ENCODE data around the gene TMEM238L.
A peak's percentile ranks its signal among the peaks of the same experiment; 100 is the strongest.

Gene TMEM238L

GRCh38 chr17:10775740-10776356, 28.1 kb downstream of the TMEM238L start:
- DNase-seq, result no peak

DNA sequence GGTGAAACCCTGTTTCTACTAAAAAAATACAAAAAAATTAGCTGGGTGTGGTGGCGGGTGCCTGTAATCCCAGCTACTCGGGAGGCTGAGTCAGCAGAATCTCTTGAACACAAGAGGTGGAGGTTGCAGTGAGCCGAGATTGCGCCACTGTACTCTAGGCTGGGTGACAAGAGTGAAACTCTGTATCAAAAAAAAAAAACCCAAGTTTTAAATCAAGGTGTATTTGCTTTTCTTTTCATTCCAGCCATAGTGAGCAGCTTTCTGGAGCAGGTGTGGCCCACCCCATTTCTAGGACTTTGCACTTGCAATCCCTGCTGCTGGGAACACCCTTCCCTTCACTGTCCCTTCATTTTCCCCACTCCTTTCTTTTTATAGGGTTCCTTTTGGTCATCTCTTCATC, 28.8 kb downstream of the TMEM238L start:
- no peak for DNase-seq

DNA sequence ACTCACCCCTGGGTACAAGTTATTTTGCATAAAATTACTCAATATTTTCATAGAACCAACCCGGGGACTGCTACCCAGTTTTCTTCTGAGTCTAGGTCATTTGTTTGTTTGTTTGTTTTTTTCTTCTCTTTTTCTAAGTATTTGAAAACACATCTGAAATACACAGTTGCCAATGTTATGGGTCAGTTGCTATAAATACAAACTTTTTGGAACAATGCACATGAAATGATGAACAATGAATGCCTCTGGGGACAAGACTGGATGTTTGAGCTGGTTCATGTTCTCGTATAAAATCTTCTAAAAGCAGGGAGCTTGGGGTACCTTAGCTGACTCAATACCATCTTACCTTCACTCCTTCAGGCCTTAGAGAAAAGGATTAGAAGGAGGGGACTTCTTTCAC, 30.5 kb downstream of the TMEM238L start:
- DNase-seq, result no peak

DNA sequence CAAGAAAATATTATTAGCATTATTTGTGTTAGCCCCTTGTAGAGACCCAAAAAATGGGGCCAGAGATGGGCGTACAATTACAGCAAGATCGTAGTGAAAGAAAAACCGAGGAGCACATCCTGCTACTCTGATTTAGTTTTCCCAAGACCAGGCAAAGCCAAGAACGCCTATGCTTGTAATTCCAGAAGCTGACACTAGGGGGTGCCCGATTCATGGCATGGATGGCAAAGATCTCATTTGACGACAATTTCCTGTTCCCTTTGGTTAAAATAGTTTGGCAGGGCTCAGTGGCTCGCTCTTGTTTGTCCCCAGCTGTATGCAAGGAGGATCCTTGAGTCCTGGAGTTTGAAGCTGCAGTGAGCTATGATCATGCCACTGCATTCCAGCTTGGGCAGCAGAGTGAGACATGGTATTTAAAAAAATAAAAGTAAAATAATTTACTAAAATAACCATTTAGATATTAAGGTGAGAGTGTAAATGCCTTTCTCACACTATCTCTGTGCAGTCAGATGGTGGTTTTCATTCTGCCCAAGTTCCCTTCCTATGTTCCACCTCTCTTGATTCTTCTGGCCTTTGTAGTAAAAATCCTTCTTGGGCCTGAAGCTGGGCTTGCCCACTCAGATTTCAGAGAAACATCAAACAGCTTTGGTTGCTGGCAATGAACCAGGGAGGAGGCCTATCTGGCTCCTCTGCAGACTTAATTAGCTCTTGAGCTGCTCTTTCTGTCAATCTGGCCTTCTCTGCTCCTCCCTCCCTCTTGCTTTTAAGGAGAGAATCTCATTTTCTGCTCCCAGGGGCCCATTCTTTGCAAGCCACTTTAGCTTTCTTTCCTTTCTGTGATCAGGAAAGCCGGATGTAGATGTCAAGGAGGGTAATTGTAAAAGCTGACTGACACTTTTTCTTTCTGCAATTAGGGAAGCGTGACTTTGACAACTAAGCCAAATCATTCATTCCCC, 31.2 kb downstream of the TMEM238L start:
- peak in 3 of 56 donors; percentile 5 to 23 (median 8) for DNase-seq

GRCh38 chr17:10771148-10771547, 32.8 kb downstream of the TMEM238L start:
- no peak for DNase-seq

DNA sequence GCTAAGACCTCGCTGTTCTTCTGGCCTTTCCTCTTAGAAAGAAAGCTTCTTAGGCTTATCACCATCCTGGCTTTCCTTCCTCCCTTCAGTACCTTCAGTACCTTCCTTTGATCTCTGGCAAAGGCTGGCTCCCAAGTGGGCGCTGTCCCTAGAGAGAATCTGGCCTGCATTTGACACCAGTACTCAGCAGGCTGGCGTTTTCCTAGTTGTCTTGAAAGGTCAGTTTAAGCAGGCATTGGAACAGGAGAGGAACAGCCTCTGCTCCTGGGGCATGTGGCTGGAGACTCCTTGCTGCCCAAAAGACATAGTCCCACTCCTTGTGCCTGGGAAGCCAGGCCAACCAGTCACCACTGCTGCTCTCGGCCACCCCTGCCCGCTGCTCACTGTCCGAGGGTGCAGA, 34.1 kb downstream of the TMEM238L start:
- DNase-seq, result no peak

- DNase-seq, result peak in 7 of 56 donors; percentile 5 to 69 (median 28)
Measured at GRCh38 chr17:10768750-10769251, 35.1 kb downstream of the TMEM238L start.

DNA sequence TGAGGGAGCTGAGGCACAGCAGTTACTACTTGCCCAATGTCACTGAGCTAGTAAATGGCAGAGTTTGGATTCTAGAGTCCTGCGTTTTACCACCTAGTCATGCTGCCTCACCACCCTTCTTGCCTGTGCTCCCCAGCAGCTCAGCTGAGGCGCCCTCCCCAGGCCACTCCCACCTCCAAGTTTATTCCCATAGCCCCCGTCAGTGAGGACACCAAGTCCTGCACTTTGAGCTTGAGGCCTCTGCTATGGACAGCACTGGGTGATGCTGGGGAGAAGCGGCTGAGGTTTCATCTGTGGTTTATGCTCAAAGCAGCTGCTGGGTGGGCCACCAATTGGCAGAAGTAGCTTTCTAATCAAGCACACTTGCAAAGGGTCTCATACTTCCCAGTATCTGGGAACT, 36.7 kb downstream of the TMEM238L start:
- no peak for DNase-seq

GRCh38 chr17:10762037-10762436, 41.9 kb downstream of the TMEM238L start:
- no peak for DNase-seq

GRCh38 chr17:10761281-10761680, 42.6 kb downstream of the TMEM238L start:
- no peak for DNase-seq

DNA sequence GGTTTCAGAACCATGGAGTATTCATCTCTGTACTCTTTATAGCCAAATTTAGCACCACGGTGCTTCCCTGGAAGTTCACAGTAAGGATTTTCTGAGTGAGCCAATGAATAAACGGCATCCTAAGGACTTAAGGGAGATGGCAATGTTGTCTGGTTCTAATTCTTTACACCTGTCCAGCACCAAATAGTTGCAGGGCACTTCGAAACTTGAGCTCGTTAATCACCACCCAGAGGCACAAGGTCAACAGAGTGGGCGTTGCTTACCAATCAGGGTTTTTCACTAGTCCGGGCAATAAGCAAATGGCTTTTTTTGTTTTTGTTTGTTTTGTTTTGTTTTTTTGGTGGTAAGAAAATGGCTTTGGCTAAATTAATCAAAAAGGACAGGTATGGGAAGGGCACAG, 45.8 kb downstream of the TMEM238L start:
- no peak for DNase-seq

DNA sequence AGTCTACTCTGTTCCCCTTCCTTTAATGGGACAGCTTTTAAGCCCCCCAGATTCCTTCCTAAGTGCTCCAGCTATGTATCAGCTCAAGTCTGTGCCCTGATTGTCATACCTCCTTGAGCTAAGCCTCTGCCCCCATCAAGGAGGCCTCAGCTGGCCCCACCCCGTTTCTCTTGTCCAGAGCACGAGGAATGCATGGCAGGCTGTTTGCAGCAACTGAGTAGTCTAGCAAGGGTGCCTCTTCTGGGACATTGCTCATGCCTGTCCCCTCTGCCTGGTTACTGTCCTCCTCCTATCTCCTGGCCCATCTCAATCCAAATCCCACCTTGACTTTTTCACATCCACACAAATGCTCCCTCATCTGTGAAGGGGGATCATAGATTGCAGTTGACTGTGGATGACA, 46.3 kb downstream of the TMEM238L start:
- no peak for DNase-seq

- DNase-seq, result no peak
Measured at GRCh38 chr17:10757067-10757466, 46.8 kb downstream of the TMEM238L start.

DNA sequence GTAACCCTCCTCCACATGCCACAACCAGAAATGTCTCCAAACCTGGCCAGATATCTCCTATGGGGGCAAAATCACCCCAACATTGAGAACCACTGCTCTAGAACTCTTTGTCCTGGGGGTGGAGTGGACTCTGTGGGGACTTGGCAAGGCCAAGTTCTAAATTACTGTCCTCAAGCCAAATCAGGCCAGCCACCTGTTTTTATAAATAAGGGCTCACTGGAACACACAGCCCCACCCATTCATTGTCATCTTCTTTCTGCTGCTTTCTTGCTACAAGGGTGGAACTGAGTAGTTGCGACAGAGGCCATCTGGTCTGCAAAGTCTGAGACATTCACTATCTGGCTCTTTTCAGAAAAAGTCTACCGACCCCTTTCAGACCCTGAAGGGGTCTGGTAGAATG, 47.3 kb downstream of the TMEM238L start:
- no peak for DNase-seq

GRCh38 chr17:10756185-10756584, 47.7 kb downstream of the TMEM238L start:
- no peak for DNase-seq

GRCh38 chr17:10755592-10756127, 48.2 kb downstream of the TMEM238L start:
- DNase-seq, result no peak

DNA sequence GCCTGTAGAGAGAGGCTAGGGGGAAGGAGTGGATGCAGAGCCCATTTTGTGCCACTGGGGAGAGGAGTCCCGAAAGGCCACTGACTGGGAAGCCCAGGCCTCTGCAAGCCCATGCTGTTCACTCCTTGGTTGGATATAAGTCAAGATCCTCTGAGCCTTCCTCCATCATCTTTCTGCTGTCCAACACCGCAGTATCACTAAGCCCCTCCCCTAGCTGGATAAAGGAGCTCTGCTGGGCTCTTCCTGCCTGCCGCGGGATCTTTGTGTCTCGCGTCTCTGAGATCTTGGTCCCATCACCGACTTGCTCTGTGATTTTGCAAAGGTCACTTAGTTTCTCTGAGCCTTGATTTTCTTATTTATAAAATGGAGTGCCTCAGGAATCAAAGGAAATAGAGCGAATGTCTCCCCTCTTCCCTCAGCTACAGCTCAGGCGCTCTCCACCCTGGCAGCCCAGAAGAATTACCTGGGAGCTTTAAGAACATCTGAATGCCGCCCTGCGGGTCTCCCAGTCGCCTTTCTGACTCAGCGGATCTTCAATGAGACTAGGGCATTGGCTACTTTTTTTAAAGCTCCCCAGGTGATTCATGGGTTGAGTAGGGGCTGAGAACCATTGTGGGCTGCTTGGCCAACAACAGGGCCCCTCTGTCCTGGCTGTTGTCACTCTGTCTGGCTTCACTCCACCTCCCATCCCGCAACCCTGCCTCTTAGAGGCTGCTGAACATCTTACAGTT, 48.9 kb downstream of the TMEM238L start:
- no peak for DNase-seq

DNA sequence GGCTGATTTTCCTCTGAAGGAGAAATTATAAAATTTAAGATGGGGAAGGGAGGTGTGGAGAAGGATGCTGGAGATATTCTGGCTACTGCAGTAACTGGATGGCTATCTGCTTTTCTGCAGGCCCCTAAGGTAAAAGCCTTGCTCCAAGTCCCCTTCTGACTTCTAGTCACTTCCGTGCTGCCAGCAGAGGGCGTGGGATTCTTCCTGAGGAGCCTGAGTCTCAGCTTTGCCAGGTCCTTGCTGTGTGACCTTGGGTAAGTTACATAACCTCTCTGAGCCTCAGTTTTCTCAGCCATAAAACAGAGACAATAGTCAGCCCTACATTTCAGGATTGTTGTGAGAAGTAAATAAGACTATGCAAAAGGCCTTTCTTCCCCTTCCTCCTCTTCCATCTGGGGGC, 49.8 kb downstream of the TMEM238L start:
- peak in 2 of 56 donors; percentile 2 to 8 for DNase-seq

GRCh38 chr17:10752696-10753095, 51.2 kb downstream of the TMEM238L start:
- no peak for DNase-seq

DNA sequence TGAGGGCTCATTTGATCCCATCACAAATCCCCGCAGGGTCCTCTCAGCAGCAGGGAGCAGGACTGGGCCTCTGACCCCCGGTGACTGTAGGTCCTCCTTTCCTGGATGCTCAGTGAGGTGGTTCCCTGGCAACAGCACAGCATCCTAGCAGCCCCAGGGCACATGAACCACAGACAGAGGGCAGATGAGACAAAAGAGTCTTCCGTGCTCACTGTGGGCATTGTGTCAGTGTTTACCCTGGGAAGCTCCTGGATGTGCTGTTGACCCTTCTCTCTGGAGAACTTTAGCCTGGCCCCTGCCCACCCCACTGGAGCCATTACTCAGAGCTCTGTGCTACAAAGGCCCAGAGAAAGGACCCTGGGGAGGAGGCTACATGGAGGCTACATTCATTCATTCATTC, 52.3 kb downstream of the TMEM238L start:
- no peak for DNase-seq

- no peak for DNase-seq
Measured at GRCh38 chr17:10750210-10750609, 53.7 kb downstream of the TMEM238L start.

Data from amygdala (tissue), 56 donors.